ENCODE results near the gene STXBP6. TPM values are rescaled to one million over a fixed set of nuclear protein-coding genes. Genes with fewer than 3 reads are reported as not detected.

Gene STXBP6
- total and polyA plus RNA-seq, 10 of the 15 experiments (the other 5 are each of a cell fraction or from before 2014, with no cell fraction given): 1.2 to 47.3 (median 1.9) TPM

DNA sequence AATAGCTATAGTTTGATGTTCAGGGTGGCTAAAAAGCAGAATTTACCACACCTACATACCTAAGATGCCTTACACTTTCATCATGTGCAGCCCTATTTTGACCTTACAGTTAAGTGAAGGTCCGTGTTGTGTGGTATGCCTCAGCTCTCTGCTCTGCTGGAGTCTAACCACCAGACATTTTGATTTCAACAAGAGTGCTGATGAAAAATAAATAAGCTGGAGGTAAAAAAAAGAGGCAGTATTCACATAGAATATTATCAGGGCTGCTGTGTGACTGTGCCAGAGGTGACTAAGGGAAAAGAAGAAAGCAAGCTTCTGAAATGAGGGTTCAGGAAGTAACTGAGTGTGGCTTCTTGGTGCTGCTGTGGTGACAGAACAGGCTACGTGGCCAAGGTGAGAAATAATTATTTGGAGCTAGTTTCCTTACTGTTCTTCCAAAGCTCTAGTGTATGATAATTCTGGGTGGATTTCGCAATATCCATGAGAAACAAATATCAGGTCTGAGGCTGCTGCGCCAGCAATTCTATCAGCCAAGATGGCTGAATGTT, 188.8 kb downstream of the STXBP6 start:
- ATAC-seq (peak; percentile 77), DNase-seq (ENCODE audit: low read depth, low spot score) (no peak), FAIRE-seq (no peak)
- ChIA-PET SMC1A (ENCODE audit: uncharacterized antibody, unreplicated experiment) (interaction anchor here (0.6 to 3.4 kb wide), 28 partner anchors 8 to 274 kb away, joined by 3 to 24 read pairs (median 4); no protein-coding TSS in a partner anchor), RAD21 (ENCODE audit: unreplicated experiment) (interaction anchor here (0.6 to 2.6 kb wide), 9 partner anchors 16 to 148 kb away, joined by 3 to 10 read pairs (median 3); no protein-coding TSS in a partner anchor), POLR2A (interaction anchor here (0.6 to 1.3 kb wide), 4 partner anchors 8 to 586 kb away, joined by 3 to 4 read pairs (median 3); no protein-coding TSS in a partner anchor), CTCF (interaction anchor here (0.7 to 1.3 kb wide), 7 partner anchors 9 to 50 kb away, joined by 3 to 5 read pairs (median 3); no protein-coding TSS in a partner anchor)
- in situ Hi-C loops (cut with MboI): no loop called here
- H3K27ac ChIP-seq (ENCODE audit: control insufficient read depth, insufficient read depth): no peak overlapping the region
- no peaks in the 10 kb centered on the region for H3K79me2 ChIP-seq (ENCODE audit: control insufficient read depth, insufficient read depth, low read length)
- H3K9me3 ChIP-seq (replicated peaks; ENCODE audit: control insufficient read depth, insufficient read depth, low read length): no peaks in the 10 kb centered on the region
- H3K4me2 ChIP-seq (ENCODE audit: control insufficient read depth, insufficient read depth): no peak overlapping the region
- BruUV-seq (replicated peaks): no TSS peak
- H3K36me3 ChIP-seq (ENCODE audit: control insufficient read depth in 2 of 2, insufficient read depth in 2 of 2, low read length in 1 of 2): no peaks in the 10 kb centered on the region
- intact Hi-C loops (cut with micrococcal nuclease; ENCODE audit: unreplicated experiment): no loop called here
- no peaks in the 10 kb centered on the region for H3K4me1 ChIP-seq (ENCODE audit: control insufficient read depth, insufficient read depth, low read length)
- H3K4me3 ChIP-seq: no peak overlapping the region
- no peaks in the 10 kb centered on the region for H4K20me1 ChIP-seq (ENCODE audit: control insufficient read depth, insufficient read depth)
- TF ChIP-seq, protein P1, sequence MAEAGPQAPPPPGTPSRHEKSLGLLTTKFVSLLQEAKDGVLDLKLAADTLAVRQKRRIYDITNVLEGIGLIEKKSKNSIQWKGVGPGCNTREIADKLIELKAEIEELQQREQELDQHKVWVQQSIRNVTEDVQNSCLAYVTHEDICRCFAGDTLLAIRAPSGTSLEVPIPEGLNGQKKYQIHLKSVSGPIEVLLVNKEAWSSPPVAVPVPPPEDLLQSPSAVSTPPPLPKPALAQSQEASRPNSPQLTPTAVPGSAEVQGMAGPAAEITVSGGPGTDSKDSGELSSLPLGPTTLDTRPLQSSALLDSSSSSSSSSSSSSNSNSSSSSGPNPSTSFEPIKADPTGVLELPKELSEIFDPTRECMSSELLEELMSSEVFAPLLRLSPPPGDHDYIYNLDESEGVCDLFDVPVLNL (IDR thresholded peaks at IDR 0.05; ENCODE audit: low read depth, low read length): no peak
- TF ChIP-seq ZNF217 (IDR thresholded peaks at IDR 0.05) (no peak), SP1 (IDR thresholded peaks at IDR 0.05; ENCODE audit: low read depth, low read length) (no peak), POLR2AphosphoS2 (IDR thresholded peaks at IDR 0.05; ENCODE audit: low read depth, low read length) (no peak), RAD51 (IDR thresholded peaks at IDR 0.05) (no peak), MYB (IDR thresholded peaks at IDR 0.05; ENCODE audit: borderline replicate concordance, low read depth, low read length) (no peak), ESRRA (IDR thresholded peaks at IDR 0.05; ENCODE audit: low read length) (no peak), SREBF1 (IDR thresholded peaks at IDR 0.05; ENCODE audit: low read length) (no peak), NR2C2 (IDR thresholded peaks at IDR 0.05; ENCODE audit: borderline replicate concordance, control insufficient read depth, insufficient read length, low read depth) (no peak), CREB1 (IDR thresholded peaks at IDR 0.05; ENCODE audit: low read depth) (no peak), SPI1 (IDR thresholded peaks at IDR 0.05; ENCODE audit: borderline replicate concordance, insufficient read depth, low read depth, low read length) (no peak), IRF4 (IDR thresholded peaks at IDR 0.05; ENCODE audit: low read depth, low read length) (no peak), RBBP5 (conservative IDR thresholded peaks at IDR 0.05) (no peak)
- TF ChIP-seq, protein P2, sequence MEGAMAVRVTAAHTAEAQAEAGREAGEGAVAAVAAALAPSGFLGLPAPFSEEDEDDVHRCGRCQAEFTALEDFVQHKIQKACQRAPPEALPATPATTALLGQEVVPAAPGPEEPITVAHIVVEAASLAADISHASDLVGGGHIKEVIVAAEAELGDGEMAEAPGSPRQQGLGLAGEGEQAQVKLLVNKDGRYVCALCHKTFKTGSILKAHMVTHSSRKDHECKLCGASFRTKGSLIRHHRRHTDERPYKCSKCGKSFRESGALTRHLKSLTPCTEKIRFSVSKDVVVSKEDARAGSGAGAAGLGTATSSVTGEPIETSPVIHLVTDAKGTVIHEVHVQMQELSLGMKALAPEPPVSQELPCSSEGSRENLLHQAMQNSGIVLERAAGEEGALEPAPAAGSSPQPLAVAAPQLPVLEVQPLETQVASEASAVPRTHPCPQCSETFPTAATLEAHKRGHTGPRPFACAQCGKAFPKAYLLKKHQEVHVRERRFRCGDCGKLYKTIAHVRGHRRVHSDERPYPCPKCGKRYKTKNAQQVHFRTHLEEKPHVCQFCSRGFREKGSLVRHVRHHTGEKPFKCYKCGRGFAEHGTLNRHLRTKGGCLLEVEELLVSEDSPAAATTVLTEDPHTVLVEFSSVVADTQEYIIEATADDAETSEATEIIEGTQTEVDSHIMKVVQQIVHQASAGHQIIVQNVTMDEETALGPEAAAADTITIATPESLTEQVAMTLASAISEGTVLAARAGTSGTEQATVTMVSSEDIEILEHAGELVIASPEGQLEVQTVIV (IDR thresholded peaks at IDR 0.05; ENCODE audit: borderline replicate concordance, partially characterized antibody): no peak
- TF ChIP-seq, protein P3, sequence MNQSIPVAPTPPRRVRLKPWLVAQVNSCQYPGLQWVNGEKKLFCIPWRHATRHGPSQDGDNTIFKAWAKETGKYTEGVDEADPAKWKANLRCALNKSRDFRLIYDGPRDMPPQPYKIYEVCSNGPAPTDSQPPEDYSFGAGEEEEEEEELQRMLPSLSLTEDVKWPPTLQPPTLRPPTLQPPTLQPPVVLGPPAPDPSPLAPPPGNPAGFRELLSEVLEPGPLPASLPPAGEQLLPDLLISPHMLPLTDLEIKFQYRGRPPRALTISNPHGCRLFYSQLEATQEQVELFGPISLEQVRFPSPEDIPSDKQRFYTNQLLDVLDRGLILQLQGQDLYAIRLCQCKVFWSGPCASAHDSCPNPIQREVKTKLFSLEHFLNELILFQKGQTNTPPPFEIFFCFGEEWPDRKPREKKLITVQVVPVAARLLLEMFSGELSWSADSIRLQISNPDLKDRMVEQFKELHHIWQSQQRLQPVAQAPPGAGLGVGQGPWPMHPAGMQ (IDR thresholded peaks at IDR 0.05; ENCODE audit: borderline replicate concordance): no peak
- TF ChIP-seq, protein P4, sequence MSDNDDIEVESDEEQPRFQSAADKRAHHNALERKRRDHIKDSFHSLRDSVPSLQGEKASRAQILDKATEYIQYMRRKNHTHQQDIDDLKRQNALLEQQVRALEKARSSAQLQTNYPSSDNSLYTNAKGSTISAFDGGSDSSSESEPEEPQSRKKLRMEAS (IDR thresholded peaks at IDR 0.05; ENCODE audit: low read depth, low read length): no peak
- TF ChIP-seq, protein P5, sequence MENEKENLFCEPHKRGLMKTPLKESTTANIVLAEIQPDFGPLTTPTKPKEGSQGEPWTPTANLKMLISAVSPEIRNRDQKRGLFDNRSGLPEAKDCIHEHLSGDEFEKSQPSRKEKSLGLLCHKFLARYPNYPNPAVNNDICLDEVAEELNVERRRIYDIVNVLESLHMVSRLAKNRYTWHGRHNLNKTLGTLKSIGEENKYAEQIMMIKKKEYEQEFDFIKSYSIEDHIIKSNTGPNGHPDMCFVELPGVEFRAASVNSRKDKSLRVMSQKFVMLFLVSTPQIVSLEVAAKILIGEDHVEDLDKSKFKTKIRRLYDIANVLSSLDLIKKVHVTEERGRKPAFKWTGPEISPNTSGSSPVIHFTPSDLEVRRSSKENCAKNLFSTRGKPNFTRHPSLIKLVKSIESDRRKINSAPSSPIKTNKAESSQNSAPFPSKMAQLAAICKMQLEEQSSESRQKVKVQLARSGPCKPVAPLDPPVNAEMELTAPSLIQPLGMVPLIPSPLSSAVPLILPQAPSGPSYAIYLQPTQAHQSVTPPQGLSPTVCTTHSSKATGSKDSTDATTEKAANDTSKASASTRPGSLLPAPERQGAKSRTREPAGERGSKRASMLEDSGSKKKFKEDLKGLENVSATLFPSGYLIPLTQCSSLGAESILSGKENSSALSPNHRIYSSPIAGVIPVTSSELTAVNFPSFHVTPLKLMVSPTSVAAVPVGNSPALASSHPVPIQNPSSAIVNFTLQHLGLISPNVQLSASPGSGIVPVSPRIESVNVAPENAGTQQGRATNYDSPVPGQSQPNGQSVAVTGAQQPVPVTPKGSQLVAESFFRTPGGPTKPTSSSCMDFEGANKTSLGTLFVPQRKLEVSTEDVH (IDR thresholded peaks at IDR 0.05; ENCODE audit: low read depth, partially characterized antibody): no peak
- 33% methylated on average over 4 of the region's 4 CpGs for WGBS (ENCODE audit: insufficient coverage, insufficient replicate concordance, low lambda C conversion rate, missing lambda C conversion rate)
- no peaks in the 10 kb centered on the region for H3K27me3 ChIP-seq (replicated peaks in 1 of 2; ENCODE audit: control insufficient read depth in 2 of 2, insufficient read depth in 2 of 2, low read length in 1 of 2)
- no peak overlapping the region for H3K9ac ChIP-seq (ENCODE audit: control insufficient read depth, insufficient read depth, low read length)
- no peak overlapping the region for H2AFZ ChIP-seq (ENCODE audit: control insufficient read depth, low read depth, low read length)
